ENCODE data around the gene PLB1. TPM values are rescaled to one million over a fixed set of nuclear protein-coding genes. Genes with fewer than 3 reads are reported as not detected.

PLB1 gene
- total and polyA plus RNA-seq, 9 of the 15 experiments (the other 6 are each of a cell fraction or from before 2014, with no cell fraction given): 0.01 to 0.09 (median 0.07) TPM; not detected in 2

- peaks cover 3% of the 10 kb centered on the region; the same call in 1 of the 2 replicates for H4K20me1 ChIP-seq (replicated peaks; ENCODE audit: control insufficient read depth, insufficient read depth, low read length)
- in situ Hi-C loops (cut with MboI): no loop called here
- H3K27ac ChIP-seq (ENCODE audit: extremely low read depth, low read depth, low read length): no peak overlapping the region
- peak overlapping the region; percentile 56 for H3K4me2 ChIP-seq (ENCODE audit: insufficient read depth, low read length)
- H3K4me1 ChIP-seq (replicated peaks in 1 of 2; ENCODE audit: control insufficient read depth in 2 of 2, insufficient read depth in 2 of 2, low read length in 2 of 2): peaks cover 10 to 14% of the 10 kb centered on the region in 2 experiments
- ATAC-seq (peak; percentile 98), FAIRE-seq (peak; percentile 79), DNase-seq (ENCODE audit: extremely low read depth in 1 of 4, low spot score in 3 of 4) (peak; percentile 47 to 70 (median 60))
- POLR2A ChIA-PET: interaction anchor here (0.8 to 1.2 kb wide), 4 partner anchors 8 to 69 kb away, joined by 3 to 6 read pairs (median 3); no protein-coding TSS in a partner anchor
- WGBS (ENCODE audit: insufficient coverage, low coverage, missing lambda C conversion rate): 12% methylated on average over 15 of the region's 15 CpGs
- no peaks in the 10 kb centered on the region for H3K36me3 ChIP-seq (ENCODE audit: control insufficient read depth, insufficient read depth, low read length)
- peak overlapping the region; percentile 84 for H2AFZ ChIP-seq (ENCODE audit: low read depth, low read length)
- CTCF ChIA-PET (ENCODE audit: low intra/inter-chr PET ratio): interaction anchor here (0.9 to 1.8 kb wide), 3 partner anchors 27 to 132 kb away, joined by 4 to 7 read pairs (median 5); no protein-coding TSS in a partner anchor
- H3K27me3 ChIP-seq (ENCODE audit: control insufficient read depth in 2 of 2, insufficient read depth in 2 of 2, low read length in 2 of 2): peaks cover 5 to 23% of the 10 kb centered on the region in 2 experiments; a peak in 3 of 5 replicates
- no peak overlapping the region for H3K4me3 ChIP-seq
- no peaks in the 10 kb centered on the region for H3K9me3 ChIP-seq (replicated peaks; ENCODE audit: control insufficient read depth, insufficient read depth, low read depth, low read length)
- intact Hi-C loops (cut with micrococcal nuclease): loop anchor here (1.0 kb wide), 1 partner anchor 132 kb away; no protein-coding TSS in a partner anchor
- no TSS peak for BruUV-seq (replicated peaks)
- H3K9me1 ChIP-seq (ENCODE audit: control insufficient read depth, insufficient read depth, low read length): no peaks in the 10 kb centered on the region
- no peak overlapping the region for H3K9ac ChIP-seq (ENCODE audit: insufficient read depth in 1 of 2, low read depth in 2 of 2, low read length in 2 of 2)
- no peaks in the 10 kb centered on the region for H3K79me2 ChIP-seq (ENCODE audit: control insufficient read depth, insufficient read depth, low read length)
- no peak for TF ChIP-seq E2F8 (IDR thresholded peaks at IDR 0.05; ENCODE audit: low read depth, partially characterized antibody)
- no peak for TF ChIP-seq PBX2 (CRISPR knock-in tag; IDR thresholded peaks at IDR 0.05; ENCODE audit: low read depth)
- TF ChIP-seq PBX2 (tag; conservative IDR thresholded peaks at IDR 0.05; ENCODE audit: low read depth): no peak
- no peak for TF ChIP-seq CBX5 (IDR thresholded peaks at IDR 0.05; ENCODE audit: borderline replicate concordance, low read depth)
- peak; percentile 40; the same call in 1 of the 2 replicates for TF ChIP-seq ZNF175 (CRISPR knock-in tag; IDR thresholded peaks at IDR 0.05; ENCODE audit: low read depth)
- TF ChIP-seq GMEB1 (CRISPR knock-in tag; IDR thresholded peaks at IDR 0.05): no peak
- TF ChIP-seq CTBP1 (IDR thresholded peaks at IDR 0.05; ENCODE audit: borderline replicate concordance): peak; percentile 74
- TF ChIP-seq SMC3 (conservative IDR thresholded peaks at IDR 0.05; ENCODE audit: insufficient read depth, low read depth, low read length): peak; percentile 60; the same call in 1 of the 2 replicates
- TF ChIP-seq ZNF740 (CRISPR knock-in tag; IDR thresholded peaks at IDR 0.05): no peak
- no peak for TF ChIP-seq ZNF740 (tag; IDR thresholded peaks at IDR 0.05)
Observed at GRCh38 chr2:28621172-28622100, 125.6 kb downstream of the PLB1 start.

Measured in K562 (cell line).